Thoracic aorta (tissue), 2 donors: ENCODE measurements around the gene BTG4. TPM values are rescaled to one million over a fixed set of nuclear protein-coding genes. Genes with fewer than 3 reads are reported as not detected.

Source experiments
- ATAC-seq: fragments of 150-250 bp; one replicate; pipeline ENCODE4 v1.8.0; 2017; ENCODE audit warnings: low read depth; ENCODE audit not compliant: insufficient number of reproducible peaks, low FRiP score
- DNase-seq: peaks from one replicate; pipeline ENCODE4 v3.0.0-alpha.2; 2020; ENCODE audit warnings: low spot score
- H3K27ac ChIP-seq, 2 donors: fragments of 200-600 bp; sonication (generic); 1 replicate in 1 of 2; 2 replicates in 1 of 2; pipeline ENCODE4 v1.5.1; 2016; ENCODE audit warnings: mild to moderate bottlenecking in 2 of 2, moderate library complexity in 2 of 2
- H3K27me3 ChIP-seq: fragments of 200-600 bp; sonication (generic); replicated peaks from 2 replicates; pipeline ENCODE4 v1.6.0; 2016; ENCODE audit warnings: mild to moderate bottlenecking; ENCODE audit not compliant: insufficient read depth
- H3K36me3 ChIP-seq: fragments of 200-600 bp; sonication (generic); one replicate; pipeline ENCODE4 v1.5.1; 2016
- H3K4me1 ChIP-seq, 2 donors: fragments of 200-600 bp; sonication (generic); 1 replicate in 1 of 2; 2 replicates in 1 of 2; pipeline versions ENCODE4 v1.5.1 to v1.6.0; 2016; ENCODE audit warnings: low read depth in 2 of 2, mild to moderate bottlenecking in 1 of 2; ENCODE audit not compliant: control insufficient read depth in 1 of 2
- H3K4me3 ChIP-seq: fragments of 200-600 bp; sonication (generic); 2 replicates; pipeline ENCODE4 v1.5.1; 2016; ENCODE audit warnings: mild to moderate bottlenecking
- H3K9me3 ChIP-seq: fragments of 200-600 bp; sonication (generic); 2 replicates; pipeline ENCODE4 v1.5.1; 2016
- total RNA-seq, 2 donors: library from RNA; depleted of rRNA; stranded (reverse); fragments of >200 nt; gene quantifications; one replicate each; pipeline versions ENCODE4 v1.1.0 to v1.2.3, GENCODE V29; 2016
- TF ChIP-seq, protein P1 (sequence below): fragments of 200-600 bp; sonication (generic); IDR thresholded peaks from one replicate; pipeline ENCODE4 v1.5.1; 2019; ENCODE audit warnings: antibody characterized with exemption

The BTG4 gene
- total RNA-seq, 2 donors from 2014 or later = not detected

DNA sequence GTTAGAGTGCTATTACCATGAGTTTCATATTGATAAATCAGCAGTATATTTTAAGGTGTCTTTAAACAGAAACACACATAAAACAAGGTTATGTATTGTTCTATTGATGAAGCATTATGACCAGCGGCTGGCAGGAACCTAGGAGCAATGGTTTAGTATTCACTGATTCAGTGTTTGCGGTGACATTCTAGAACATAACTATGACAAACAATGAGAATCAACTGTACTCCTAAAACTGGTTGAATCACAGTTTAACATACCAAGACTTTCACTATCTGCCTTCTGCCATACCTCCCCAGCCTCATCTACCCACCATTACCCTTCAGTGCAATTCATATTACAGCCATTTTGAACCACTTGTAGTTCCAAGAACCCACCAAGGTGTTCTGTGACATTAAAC is 11.2 kb upstream of the BTG4 start:
- H3K27me3 ChIP-seq = no peaks in the 10 kb centered on the region
- H3K4me3 ChIP-seq = no peak overlapping the region
- no peaks in the 10 kb centered on the region for H3K36me3 ChIP-seq
- TF ChIP-seq, protein P1, sequence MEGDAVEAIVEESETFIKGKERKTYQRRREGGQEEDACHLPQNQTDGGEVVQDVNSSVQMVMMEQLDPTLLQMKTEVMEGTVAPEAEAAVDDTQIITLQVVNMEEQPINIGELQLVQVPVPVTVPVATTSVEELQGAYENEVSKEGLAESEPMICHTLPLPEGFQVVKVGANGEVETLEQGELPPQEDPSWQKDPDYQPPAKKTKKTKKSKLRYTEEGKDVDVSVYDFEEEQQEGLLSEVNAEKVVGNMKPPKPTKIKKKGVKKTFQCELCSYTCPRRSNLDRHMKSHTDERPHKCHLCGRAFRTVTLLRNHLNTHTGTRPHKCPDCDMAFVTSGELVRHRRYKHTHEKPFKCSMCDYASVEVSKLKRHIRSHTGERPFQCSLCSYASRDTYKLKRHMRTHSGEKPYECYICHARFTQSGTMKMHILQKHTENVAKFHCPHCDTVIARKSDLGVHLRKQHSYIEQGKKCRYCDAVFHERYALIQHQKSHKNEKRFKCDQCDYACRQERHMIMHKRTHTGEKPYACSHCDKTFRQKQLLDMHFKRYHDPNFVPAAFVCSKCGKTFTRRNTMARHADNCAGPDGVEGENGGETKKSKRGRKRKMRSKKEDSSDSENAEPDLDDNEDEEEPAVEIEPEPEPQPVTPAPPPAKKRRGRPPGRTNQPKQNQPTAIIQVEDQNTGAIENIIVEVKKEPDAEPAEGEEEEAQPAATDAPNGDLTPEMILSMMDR = no peak
- ATAC-seq (no peak), DNase-seq (no peak)
- no peaks in the 10 kb centered on the region for H3K4me1 ChIP-seq
- H3K27ac ChIP-seq = no peak overlapping the region
- H3K9me3 ChIP-seq = no peaks in the 10 kb centered on the region

DNA sequence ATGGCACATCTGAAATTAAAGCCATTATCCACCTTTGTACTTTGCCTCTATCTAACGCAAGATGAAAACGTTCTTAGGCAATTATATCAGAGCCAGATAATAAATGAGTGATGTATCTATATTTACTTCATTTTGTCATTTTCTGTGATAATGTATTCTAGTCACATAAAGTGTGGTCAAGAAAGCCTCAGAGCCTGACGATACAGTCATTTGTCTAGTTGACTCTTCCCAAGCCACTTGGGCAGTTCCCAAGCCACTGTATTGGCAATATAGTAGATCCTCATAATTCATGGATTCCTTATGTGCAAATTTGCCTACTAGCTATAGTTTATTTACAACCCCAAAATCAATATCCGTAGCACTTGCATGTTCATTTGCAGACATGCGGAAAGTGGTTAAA is 10.2 kb upstream of the BTG4 start:
- Histone ChIP-seq H3K36me3 (no peaks in the 10 kb centered on the region), H3K4me3 (no peak overlapping the region), H3K4me1 (no peaks in the 10 kb centered on the region), H3K27me3 (no peaks in the 10 kb centered on the region), H3K9me3 (no peaks in the 10 kb centered on the region), H3K27ac (no peak overlapping the region)
- ATAC-seq (no peak), DNase-seq (no peak)
- TF ChIP-seq, protein P1 = no peak

DNA sequence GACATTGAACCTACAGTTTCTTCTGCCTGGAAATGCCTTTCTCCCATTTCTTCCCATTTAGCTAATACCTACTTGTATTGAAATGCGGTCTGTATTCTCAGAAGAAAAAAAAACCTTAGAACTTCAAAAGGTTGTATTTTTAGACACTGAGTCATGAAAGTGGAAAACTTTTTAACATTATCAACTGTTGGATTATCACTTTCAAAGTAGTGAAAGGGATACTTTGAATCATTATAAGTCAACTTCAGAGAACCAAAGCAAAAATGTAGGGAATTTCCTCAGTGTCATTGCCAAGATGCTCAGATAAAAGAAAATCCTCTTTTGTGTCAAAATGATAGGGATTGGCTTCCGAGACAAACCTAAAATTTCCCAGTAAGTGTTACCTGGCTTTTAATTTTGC is 8.9 kb upstream of the BTG4 start:
- TF ChIP-seq, protein P1 = no peak
- no peaks in the 10 kb centered on the region for H3K27me3 ChIP-seq
- no peaks in the 10 kb centered on the region for H3K9me3 ChIP-seq
- ATAC-seq (no peak), DNase-seq (no peak)
- no peaks in the 10 kb centered on the region for H3K4me1 ChIP-seq
- no peak overlapping the region for H3K4me3 ChIP-seq
- no peaks in the 10 kb centered on the region for H3K36me3 ChIP-seq
- no peak overlapping the region for H3K27ac ChIP-seq

DNA sequence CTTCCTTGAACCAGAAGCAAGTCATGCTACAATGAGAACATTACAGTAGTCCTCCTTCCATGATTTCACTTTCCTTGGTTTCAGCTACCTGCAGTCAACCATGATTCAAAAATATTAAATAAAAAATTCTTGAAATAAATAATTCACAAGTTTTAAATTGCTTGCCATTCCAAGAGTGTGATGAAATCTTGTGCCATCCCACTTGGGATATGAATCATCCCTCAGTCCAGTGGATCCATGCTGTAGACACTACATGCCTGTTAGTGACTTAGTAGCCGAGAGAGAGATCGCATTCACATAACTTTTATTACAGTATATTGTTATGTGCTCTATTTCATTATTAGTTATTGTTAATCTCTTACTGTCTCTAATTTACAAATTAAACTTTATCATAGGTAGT is 8.4 kb upstream of the BTG4 start:
- Histone ChIP-seq H3K9me3 (no peaks in the 10 kb centered on the region), H3K4me3 (no peak overlapping the region), H3K27me3 (no peaks in the 10 kb centered on the region), H3K36me3 (no peaks in the 10 kb centered on the region), H3K27ac (no peak overlapping the region), H3K4me1 (no peaks in the 10 kb centered on the region)
- no peak for ATAC-seq
- DNase-seq = no peak
- TF ChIP-seq, protein P1 = no peak

DNA sequence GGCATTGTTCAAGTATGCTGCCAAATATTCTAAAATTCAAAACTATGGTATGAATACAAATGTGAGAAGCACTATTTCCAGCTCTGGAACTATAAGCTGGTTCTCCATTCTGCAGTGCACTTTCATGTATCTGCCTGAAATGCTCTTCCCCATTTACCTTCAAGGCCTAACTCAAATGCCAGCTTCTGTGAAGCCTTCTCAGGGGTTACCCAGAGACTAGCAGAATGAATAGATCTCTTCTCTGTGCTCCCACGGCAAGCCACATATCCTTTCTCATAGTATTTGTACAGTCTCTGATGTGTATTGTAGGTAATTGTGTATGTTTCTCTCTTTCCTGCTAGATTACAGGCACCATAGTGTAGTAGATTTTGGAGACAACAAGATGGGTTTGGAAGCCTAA is 6.5 kb upstream of the BTG4 start:
- Histone ChIP-seq H3K36me3 (no peaks in the 10 kb centered on the region), H3K4me1 (no peaks in the 10 kb centered on the region), H3K4me3 (no peak overlapping the region), H3K27ac (no peak overlapping the region), H3K27me3 (no peaks in the 10 kb centered on the region), H3K9me3 (no peaks in the 10 kb centered on the region)
- ATAC-seq (no peak), DNase-seq (no peak)
- TF ChIP-seq, protein P1 = no peak
